Neural cell (in vitro differentiated cells): ENCODE data around the gene ASIC2. TPM values are rescaled to one million over a fixed set of nuclear protein-coding genes. Genes with fewer than 3 reads are reported as not detected.

Experiments used
- H2AFZ ChIP-seq: fragments of 200-600, 300-800 bp; sonication (generic), shearing (Covaris generic); 2 replicates; pipeline ENCODE4 v1.6.0; 2014; ENCODE audit warnings: low read depth, mild to moderate bottlenecking, antibody characterized with exemption, low read length, moderate library complexity
- H3F3A ChIP-seq: fragments of 200-600 bp; shearing (Covaris generic); 2 replicates; pipeline ENCODE4 v1.6.1; 2016; ENCODE audit warnings: mild to moderate bottlenecking, moderate library complexity, mixed read lengths, antibody characterized with exemption, low read length; ENCODE audit not compliant: insufficient read depth, poor library complexity, severe bottlenecking
- H3K27ac ChIP-seq: fragments of 200-600, 300-800 bp; sonication (generic), shearing (Covaris generic); 2 replicates; pipeline ENCODE4 v1.5.1; 2014; ENCODE audit warnings: mild to moderate bottlenecking, low read length, moderate library complexity
- H3K27me3 ChIP-seq: fragments of 300-800, 200-600 bp; sonication (generic), shearing (Covaris generic); 2 replicates; pipeline ENCODE4 v1.6.0; 2014; ENCODE audit warnings: mild to moderate bottlenecking, low read depth, low read length, moderate library complexity; ENCODE audit not compliant: insufficient read depth
- H3K36me3 ChIP-seq: fragments of 300-800, 200-600 bp; sonication (generic), shearing (Covaris generic); 2 replicates; pipeline ENCODE4 v1.5.1; 2014; ENCODE audit warnings: mild to moderate bottlenecking, antibody characterized with exemption, low read length, moderate library complexity; ENCODE audit not compliant: insufficient read depth
- H3K4me2 ChIP-seq: fragments of 300-800, 200-600 bp; sonication (generic), shearing (Covaris generic); 2 replicates; pipeline ENCODE4 v1.6.0; 2014; ENCODE audit warnings: mild to moderate bottlenecking, low read length
- H3K4me3 ChIP-seq: fragments of 300-800, 200-600 bp; sonication (generic), shearing (Covaris generic); 2 replicates; pipeline ENCODE4 v1.5.1; 2014; ENCODE audit warnings: mild to moderate bottlenecking, low read length, moderate library complexity
- H3K79me2 ChIP-seq: fragments of 200-600 bp; shearing (Covaris generic); replicated peaks from 2 replicates; pipeline ENCODE4 v1.6.0; 2014; ENCODE audit warnings: mild to moderate bottlenecking, low read length, moderate library complexity; ENCODE audit not compliant: insufficient read depth
- H3K9ac ChIP-seq: fragments of 300-800, 200-600 bp; sonication (generic), shearing (Covaris generic); 2 replicates; pipeline ENCODE4 v1.6.1; 2016; ENCODE audit warnings: mild to moderate bottlenecking, low read length, mixed read lengths
- H3K9me2 ChIP-seq: fragments of 200-600 bp; shearing (Covaris generic); 2 replicates; pipeline ENCODE4 v1.6.1; 2016; ENCODE audit warnings: mild to moderate bottlenecking, low read length, mixed read lengths; ENCODE audit not compliant: insufficient read depth
- H3K9me3 ChIP-seq: fragments of 200-600, 300-800 bp; sonication (generic), shearing (Covaris generic); 2 replicates; pipeline ENCODE4 v1.6.1; 2016; ENCODE audit warnings: mild to moderate bottlenecking, mixed run types, low read length, moderate library complexity, mixed read lengths
- H4K20me1 ChIP-seq: fragments of 200-600 bp; shearing (Covaris generic); 2 replicates; pipeline ENCODE4 v1.6.1; 2016; ENCODE audit warnings: mild to moderate bottlenecking, mixed run types; ENCODE audit not compliant: insufficient read depth
- CTCF ChIP-seq: fragments of 450-650 bp; IDR thresholded peaks from 2 replicates; pipeline ENCODE4 v1.5.1; 2014; ENCODE audit warnings: antibody characterized with exemption, mild to moderate bottlenecking, moderate library complexity; ENCODE audit not compliant: poor library complexity, severe bottlenecking
- EP300 ChIP-seq: fragments of 450-650 bp; conservative IDR thresholded peaks from 2 replicates; pipeline ENCODE4 v1.6.1; 2014; ENCODE audit warnings: antibody characterized with exemption, mild to moderate bottlenecking, moderate library complexity; ENCODE audit not compliant: poor library complexity, severe bottlenecking
- EZH2 ChIP-seq: fragments of 200-600, 300-800 bp; shearing (Covaris generic), sonication (generic); IDR thresholded peaks from 2 replicates; pipeline ENCODE4 v1.6.1; 2014; ENCODE audit warnings: antibody characterized with exemption, low read length, borderline replicate concordance, mild to moderate bottlenecking; ENCODE audit not compliant: insufficient read depth, poor library complexity, severe bottlenecking
- MXI1 ChIP-seq: fragments of 450-650 bp; conservative IDR thresholded peaks from 2 replicates; pipeline ENCODE4 v1.6.1; 2014; ENCODE audit warnings: antibody characterized with exemption, mild to moderate bottlenecking; ENCODE audit not compliant: poor library complexity, severe bottlenecking
- POLR2AphosphoS5 ChIP-seq: IDR thresholded peaks from 2 replicates; pipeline ENCODE4 v1.6.1; 2012
- RAD21 ChIP-seq: fragments of 450-650 bp; conservative IDR thresholded peaks from 2 replicates; pipeline ENCODE4 v1.6.1; 2014; ENCODE audit warnings: antibody characterized with exemption, mild to moderate bottlenecking, moderate library complexity
- REST ChIP-seq: IDR thresholded peaks from 2 replicates; pipeline ENCODE4 v1.6.1; 2012; ENCODE audit warnings: borderline replicate concordance
- SMC3 ChIP-seq: fragments of 450-650 bp; conservative IDR thresholded peaks from 2 replicates; pipeline ENCODE4 v1.6.1; 2014; ENCODE audit warnings: antibody characterized with exemption, mild to moderate bottlenecking, moderate library complexity; ENCODE audit not compliant: poor library complexity
- TAF1 ChIP-seq: IDR thresholded peaks from 2 replicates; pipeline ENCODE4 v1.6.1; 2012; ENCODE audit warnings: low read depth
- polyA plus RNA-seq: library from polyadenylated mRNA; depleted of rRNA; stranded (reverse); fragments of >200 nt; gene quantifications from 2 replicates; pipeline ENCODE4 v1.2.3, GENCODE V29; 2014

ASIC2 gene
- polyA plus RNA-seq, 1 donor from 2014 or later: 2.4 TPM

- H3K4me3 ChIP-seq: no peak overlapping the region
- H3K9me2 ChIP-seq: no peaks in the 10 kb centered on the region
- no peaks in the 10 kb centered on the region for H3K79me2 ChIP-seq
- no peaks in the 10 kb centered on the region for H3F3A ChIP-seq
- no peaks in the 10 kb centered on the region for H3K27me3 ChIP-seq
- no peaks in the 10 kb centered on the region for H4K20me1 ChIP-seq
- no peak overlapping the region for H3K4me2 ChIP-seq
- no peak overlapping the region for H2AFZ ChIP-seq
- no peak overlapping the region for H3K9ac ChIP-seq
- H3K36me3 ChIP-seq: no peaks in the 10 kb centered on the region
- H3K9me3 ChIP-seq: no peaks in the 10 kb centered on the region
- no peak overlapping the region for H3K27ac ChIP-seq
- TF ChIP-seq EP300 (no peak), MXI1 (no peak), RAD21 (no peak), CTCF (no peak), POLR2AphosphoS5 (no peak), EZH2 (no peak), SMC3 (no peak), TAF1 (no peak), REST (no peak)
Measured at GRCh38 chr17:33217891-33218290, 75.2 kb downstream of the ASIC2 start.

GRCh38 chr17:33214996-33215395, 78.1 kb downstream of the ASIC2 start:
- H3K4me3 ChIP-seq: no peak overlapping the region
- H3K4me2 ChIP-seq: no peak overlapping the region
- H3K9me2 ChIP-seq: no peaks in the 10 kb centered on the region
- H3K27me3 ChIP-seq: no peaks in the 10 kb centered on the region
- no peak overlapping the region for H2AFZ ChIP-seq
- no peak overlapping the region for H3K27ac ChIP-seq
- no peak overlapping the region for H3K9ac ChIP-seq
- H3F3A ChIP-seq: no peaks in the 10 kb centered on the region
- H3K9me3 ChIP-seq: no peaks in the 10 kb centered on the region
- TF ChIP-seq CTCF (no peak), TAF1 (no peak), REST (no peak), SMC3 (no peak), RAD21 (no peak)
- H4K20me1 ChIP-seq: no peaks in the 10 kb centered on the region
- H3K36me3 ChIP-seq: no peaks in the 10 kb centered on the region
- no peaks in the 10 kb centered on the region for H3K79me2 ChIP-seq
